Body of pancreas (tissue), 4 donors: ENCODE measurements around the gene HERPUD2. TPM values are rescaled to one million over a fixed set of nuclear protein-coding genes. Genes with fewer than 3 reads are reported as not detected.
A peak's percentile ranks its signal among the peaks of the same experiment; 100 is the strongest.

Experiments used
- ATAC-seq: fragments of 150-250 bp; one replicate; pipeline ENCODE4 v1.9.1; 2016
- DNase-seq, 4 donors: peaks; one replicate each; pipeline ENCODE4 v3.0.0-alpha.2; 2019
- H3K27ac ChIP-seq, 4 donors: fragments of 200-600 bp; sonication (generic); 1 replicate in 3 of 4; 2 replicates in 1 of 4; pipeline versions ENCODE4 v1.5.1 to v1.6.1; 2016 to 2019; ENCODE audit warnings: mild to moderate bottlenecking in 1 of 4, mixed read lengths in 1 of 4, moderate library complexity in 1 of 4
- H3K27me3 ChIP-seq, 2 donors: fragments of 200-600 bp; sonication (generic); one replicate each; pipeline ENCODE4 v1.6.0; 2016; ENCODE audit warnings: mild to moderate bottlenecking in 1 of 2
- H3K36me3 ChIP-seq, 2 donors: fragments of 200-600 bp; sonication (generic); replicated peaks in 1 of 2; 2 replicates each; pipeline ENCODE4 v1.5.1; 2016; ENCODE audit warnings: low read depth in 2 of 2; ENCODE audit not compliant: insufficient read depth in 1 of 2
- H3K4me1 ChIP-seq: fragments of 200-600 bp; sonication (generic); one replicate; pipeline ENCODE4 v1.6.0; 2016
- H3K4me3 ChIP-seq, 2 donors: fragments of 200-600 bp; sonication (generic); 1 replicate in 1 of 2; 2 replicates in 1 of 2; pipeline ENCODE4 v1.5.1; 2016 to 2019
- H3K9me3 ChIP-seq, 3 donors: fragments of 200-600 bp; sonication (generic); 1 replicate in 2 of 3; 2 replicates in 1 of 3; pipeline ENCODE4 v1.5.1; 2016
- POLR2A ChIP-seq, 3 donors: fragments of 450-650 bp; IDR thresholded peaks; one replicate each; pipeline ENCODE4 v1.6.1; 2016; ENCODE audit warnings: antibody characterized with exemption in 3 of 3, mild to moderate bottlenecking in 2 of 3
- WGBS, 2 donors: methylation state at CpG; one replicate each; pipeline ENCODE4 v1.1.5; 2017; 5-methylcytosine and 5-hydroxymethylcytosine counted together
- intact Hi-C: fragments of 100-400 bp; cut with DNase I; formaldehyde crosslinking; loops from one replicate; pipeline ENCODE4 v1.15.1; 2023
- total RNA-seq, 2 donors: library from RNA; depleted of rRNA; stranded (reverse); fragments of >200 nt; gene quantifications; one replicate each; pipeline ENCODE4 v1.1.0, GENCODE V29; 2016
- TF ChIP-seq, protein P1 (sequence below), 7 experiments: fragments of 450-650 bp in 4 of 7; fragments of 200-600 bp in 3 of 7; sonication (generic) in 3 of 7; IDR thresholded peaks; one replicate each; pipeline ENCODE4 v1.5.1; 2016 to 2019; ENCODE audit warnings: antibody characterized with exemption in 7 of 7

Gene HERPUD2
- total RNA-seq, 2 donors from 2014 or later = 19.4 to 21.5 TPM

DNA sequence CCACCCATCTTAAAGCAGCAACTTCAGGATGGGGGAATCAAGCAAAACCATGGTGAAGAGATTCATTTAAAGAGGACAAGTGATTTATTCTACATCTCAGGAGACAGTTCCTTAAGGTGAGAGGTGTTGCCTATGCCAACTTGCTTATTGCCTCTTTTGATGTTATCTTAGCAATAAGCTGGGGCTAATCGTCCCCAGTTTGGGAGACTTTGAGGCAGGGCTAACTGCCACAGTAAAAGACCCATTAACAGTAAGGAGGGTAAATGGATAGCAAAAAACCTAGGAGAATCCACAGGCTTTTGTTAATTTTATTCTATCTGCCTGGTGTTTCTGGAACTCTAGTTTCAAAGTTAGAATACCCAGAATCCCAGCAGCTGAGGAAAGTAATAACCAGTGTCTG is 22.1 kb upstream of the HERPUD2 start:
- H3K27ac ChIP-seq = peak overlapping the region in 3 of 4 donors; percentile 1 to 54 (median 1)
- intact Hi-C loops = no loop called here
- WGBS, 2 donors = 14 to 37% methylated on average over 1 of the region's 1 CpG
- no peak for ATAC-seq
- H3K4me1 ChIP-seq = peaks cover 19% of the 10 kb centered on the region
- DNase-seq = no peak
- H3K36me3 ChIP-seq = no peaks in the 10 kb centered on the region
- H3K9me3 ChIP-seq = no peaks in the 10 kb centered on the region
- no peaks in the 10 kb centered on the region for H3K27me3 ChIP-seq
- H3K4me3 ChIP-seq = no peak overlapping the region
- TF ChIP-seq, protein P1, sequence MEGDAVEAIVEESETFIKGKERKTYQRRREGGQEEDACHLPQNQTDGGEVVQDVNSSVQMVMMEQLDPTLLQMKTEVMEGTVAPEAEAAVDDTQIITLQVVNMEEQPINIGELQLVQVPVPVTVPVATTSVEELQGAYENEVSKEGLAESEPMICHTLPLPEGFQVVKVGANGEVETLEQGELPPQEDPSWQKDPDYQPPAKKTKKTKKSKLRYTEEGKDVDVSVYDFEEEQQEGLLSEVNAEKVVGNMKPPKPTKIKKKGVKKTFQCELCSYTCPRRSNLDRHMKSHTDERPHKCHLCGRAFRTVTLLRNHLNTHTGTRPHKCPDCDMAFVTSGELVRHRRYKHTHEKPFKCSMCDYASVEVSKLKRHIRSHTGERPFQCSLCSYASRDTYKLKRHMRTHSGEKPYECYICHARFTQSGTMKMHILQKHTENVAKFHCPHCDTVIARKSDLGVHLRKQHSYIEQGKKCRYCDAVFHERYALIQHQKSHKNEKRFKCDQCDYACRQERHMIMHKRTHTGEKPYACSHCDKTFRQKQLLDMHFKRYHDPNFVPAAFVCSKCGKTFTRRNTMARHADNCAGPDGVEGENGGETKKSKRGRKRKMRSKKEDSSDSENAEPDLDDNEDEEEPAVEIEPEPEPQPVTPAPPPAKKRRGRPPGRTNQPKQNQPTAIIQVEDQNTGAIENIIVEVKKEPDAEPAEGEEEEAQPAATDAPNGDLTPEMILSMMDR (IDR thresholded peaks at IDR 0.05) = no peak
- no peak for TF ChIP-seq POLR2A (IDR thresholded peaks at IDR 0.05)

DNA sequence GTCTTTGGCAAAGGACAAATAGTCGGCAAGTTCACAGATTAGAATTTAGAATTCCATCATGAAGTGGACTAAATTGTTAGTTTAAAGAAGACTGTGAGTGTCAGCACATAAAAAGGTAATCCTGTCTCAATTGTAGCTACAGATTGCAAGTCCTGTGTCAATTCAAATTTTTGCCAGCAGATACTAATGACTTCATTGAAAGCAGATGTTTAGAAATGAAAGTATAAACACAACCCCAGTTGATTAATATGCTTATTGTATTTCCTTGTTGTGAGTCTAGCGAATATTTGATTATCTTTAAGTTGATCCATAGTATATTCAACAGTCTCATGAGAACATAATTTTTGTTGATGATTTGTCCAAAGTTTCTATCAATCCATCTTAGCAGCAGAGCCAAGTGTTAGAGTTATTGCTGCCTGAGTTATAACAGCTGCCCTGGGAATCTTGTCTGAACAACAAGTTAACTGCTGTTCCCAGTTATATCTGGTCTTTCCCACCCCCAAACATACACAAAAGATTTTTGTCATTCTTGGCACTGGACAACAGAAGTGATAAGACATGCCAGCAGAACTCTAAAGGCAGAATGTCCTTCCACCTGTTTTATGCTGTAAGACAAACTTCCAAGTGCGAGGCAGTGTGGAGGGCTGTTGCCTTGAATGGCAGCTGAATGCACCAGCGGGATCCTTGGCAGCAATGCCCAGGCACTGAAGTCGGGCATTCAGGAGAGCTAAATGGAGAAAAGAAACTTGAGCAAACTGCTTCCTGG is 21.3 kb upstream of the HERPUD2 start:
- intact Hi-C loops = no loop called here
- DNase-seq = peak; percentile 47 to 76 (median 48)
- H3K4me1 ChIP-seq = peaks cover 19% of the 10 kb centered on the region

DNA sequence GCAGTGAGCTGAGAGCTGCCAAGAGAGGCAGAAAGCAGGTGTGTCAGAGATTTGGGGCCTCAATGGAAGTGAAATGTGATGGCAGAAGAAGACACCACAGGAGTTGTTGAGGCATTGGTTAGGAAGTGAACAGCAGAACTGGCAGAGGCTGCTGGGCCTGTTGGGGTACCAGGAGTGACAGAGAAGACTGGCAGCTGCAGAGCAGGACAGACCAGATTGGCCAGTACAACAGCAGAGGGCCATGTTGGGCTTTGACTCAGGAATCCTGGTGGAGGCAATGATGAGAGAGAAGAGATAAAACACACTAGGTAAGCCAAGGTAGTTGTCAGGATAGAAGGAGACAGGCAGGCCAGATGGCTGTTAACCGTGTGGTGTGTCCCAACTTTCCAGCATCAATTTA is 19.9 kb upstream of the HERPUD2 start:
- Histone ChIP-seq H3K27me3 (no peaks in the 10 kb centered on the region), H3K27ac (no peak overlapping the region), H3K9me3 (no peaks in the 10 kb centered on the region), H3K36me3 (no peaks in the 10 kb centered on the region), H3K4me1 (peaks cover 19% of the 10 kb centered on the region), H3K4me3 (no peak overlapping the region)
- TF ChIP-seq POLR2A (IDR thresholded peaks at IDR 0.05) = no peak
- TF ChIP-seq, protein P1 (IDR thresholded peaks at IDR 0.05) = no peak
- intact Hi-C loops = no loop called here
- 88 to 97% methylated on average over 1 of the region's 1 CpG for WGBS, 2 donors
- ATAC-seq (no peak), DNase-seq (no peak)

More for the DNA sequence above, 21.3 kb upstream of the HERPUD2 start:
- Histone ChIP-seq H3K36me3 (no peaks in the 10 kb centered on the region), H3K27me3 (no peaks in the 10 kb centered on the region), H3K27ac (peak overlapping the region in 3 of 4 donors; percentile 1 to 54 (median 1)), H3K9me3 (no peaks in the 10 kb centered on the region), H3K4me3 (no peak overlapping the region)
- 18 to 26% methylated on average over 5 of the region's 5 CpGs for WGBS, 2 donors
- ATAC-seq = peak; percentile 72
- TF ChIP-seq POLR2A (IDR thresholded peaks at IDR 0.05) = no peak
- TF ChIP-seq, protein P1 (IDR thresholded peaks at IDR 0.05) = no peak

DNA sequence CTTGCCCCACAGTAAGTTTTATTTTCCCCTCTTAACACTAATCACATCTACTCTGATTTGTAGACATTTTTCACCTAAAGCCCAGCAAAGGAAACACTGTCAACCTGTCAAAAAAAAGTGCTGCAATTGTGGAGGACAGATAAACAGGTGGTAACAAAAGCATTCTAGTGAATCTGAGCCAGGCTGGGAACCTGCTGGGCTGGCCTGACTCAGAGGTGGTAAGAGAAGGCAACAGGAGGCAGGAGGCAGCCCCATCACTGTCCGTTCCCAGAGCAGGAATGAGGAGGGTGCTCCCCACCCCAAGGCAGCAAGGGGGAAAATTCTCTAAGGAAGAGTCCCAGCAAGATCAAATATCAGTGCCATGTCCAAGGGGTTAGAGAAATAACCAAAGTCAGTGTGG is 19.5 kb upstream of the HERPUD2 start:
- WGBS, 2 donors = 89 to 94% methylated on average over 1 of the region's 1 CpG
- ATAC-seq = no peak
- TF ChIP-seq, protein P1 (IDR thresholded peaks at IDR 0.05) = no peak
- no peak for TF ChIP-seq POLR2A (IDR thresholded peaks at IDR 0.05)
- no peak overlapping the region for H3K27ac ChIP-seq
- intact Hi-C loops = no loop called here
- H3K9me3 ChIP-seq = no peaks in the 10 kb centered on the region
- H3K27me3 ChIP-seq = no peaks in the 10 kb centered on the region
- no peak overlapping the region for H3K4me3 ChIP-seq
- no peaks in the 10 kb centered on the region for H3K36me3 ChIP-seq
- peaks cover 19% of the 10 kb centered on the region for H3K4me1 ChIP-seq
- no peak for DNase-seq
